Ovary (tissue), 3 donors: ENCODE results near the gene BRD3.
"Not testable (repeated sequence)": the region's sequence is repeated elsewhere in the genome, so short reads cannot be mapped to it uniquely, and the experiment has no call there.

ENCODE experiments used
- EP300 ChIP-seq: sonication (generic); formaldehyde crosslinking; IDR thresholded peaks from one replicate; pipeline ENCODE4 v1.6.1; 2017; ENCODE audit warnings: antibody characterized with exemption
- POLR2A ChIP-seq: fragments of 450-650 bp; IDR thresholded peaks from one replicate; pipeline ENCODE4 v1.6.1; 2017; ENCODE audit warnings: antibody characterized with exemption, mild to moderate bottlenecking, moderate library complexity
- TF ChIP-seq, protein P1 (sequence below), 3 donors: fragments of 450-650 bp in 2 of 3; fragments of 200-600 bp in 1 of 3; IDR thresholded peaks; one replicate each; pipeline versions ENCODE4 v1.5.1 to v1.8.0; 2016 to 2022; ENCODE audit warnings: antibody characterized with exemption in 3 of 3, mild to moderate bottlenecking in 1 of 3
- donor health status: DM: no; HTN: no; CAD: no.

DNA sequence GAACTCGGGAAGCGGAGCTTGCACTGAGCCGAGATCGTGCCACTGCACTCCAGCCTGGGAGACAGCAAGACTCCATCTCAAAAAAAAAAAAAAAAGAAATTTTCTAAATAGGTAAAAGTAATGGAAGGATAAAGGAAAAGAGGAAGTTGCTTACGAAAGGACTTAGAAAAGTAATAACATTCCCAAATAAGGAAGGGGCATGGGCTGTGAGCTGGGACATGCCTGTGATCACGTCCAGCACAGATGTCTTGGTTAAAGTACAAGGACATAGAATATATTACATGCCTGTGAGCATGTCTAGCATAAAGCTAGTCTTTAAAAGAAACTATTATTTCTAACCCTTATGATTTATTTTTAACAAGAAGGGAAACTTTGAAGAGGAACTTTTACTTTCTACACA lies 33.3 kb upstream of the BRD3 start:
- TF ChIP-seq, protein P1, sequence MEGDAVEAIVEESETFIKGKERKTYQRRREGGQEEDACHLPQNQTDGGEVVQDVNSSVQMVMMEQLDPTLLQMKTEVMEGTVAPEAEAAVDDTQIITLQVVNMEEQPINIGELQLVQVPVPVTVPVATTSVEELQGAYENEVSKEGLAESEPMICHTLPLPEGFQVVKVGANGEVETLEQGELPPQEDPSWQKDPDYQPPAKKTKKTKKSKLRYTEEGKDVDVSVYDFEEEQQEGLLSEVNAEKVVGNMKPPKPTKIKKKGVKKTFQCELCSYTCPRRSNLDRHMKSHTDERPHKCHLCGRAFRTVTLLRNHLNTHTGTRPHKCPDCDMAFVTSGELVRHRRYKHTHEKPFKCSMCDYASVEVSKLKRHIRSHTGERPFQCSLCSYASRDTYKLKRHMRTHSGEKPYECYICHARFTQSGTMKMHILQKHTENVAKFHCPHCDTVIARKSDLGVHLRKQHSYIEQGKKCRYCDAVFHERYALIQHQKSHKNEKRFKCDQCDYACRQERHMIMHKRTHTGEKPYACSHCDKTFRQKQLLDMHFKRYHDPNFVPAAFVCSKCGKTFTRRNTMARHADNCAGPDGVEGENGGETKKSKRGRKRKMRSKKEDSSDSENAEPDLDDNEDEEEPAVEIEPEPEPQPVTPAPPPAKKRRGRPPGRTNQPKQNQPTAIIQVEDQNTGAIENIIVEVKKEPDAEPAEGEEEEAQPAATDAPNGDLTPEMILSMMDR (IDR thresholded peaks at IDR 0.05), result not testable (repeated sequence)
- TF ChIP-seq POLR2A, EP300: not testable (repeated sequence)
